HCT116 (cell line): ENCODE data around the gene AHRR. TPM values are rescaled to one million over a fixed set of nuclear protein-coding genes. Genes with fewer than 3 reads are reported as not detected.

Experiments used
- ATAC-seq: fragments of 200-7000 bp; cut with Tn5 transposase; 2 replicates; pipeline ENCODE4 v1.9.1; 2020; ENCODE audit warnings: mild to moderate bottlenecking, moderate library complexity
- BruUV-seq: library from RNA; stranded (reverse); fragments of 400-500 nt; replicated peaks from 2 replicates; lab custom pipeline; 2021; lab: Mats Ljungman, UMichigan
- CTCF ChIA-PET: fragments of 300-600 bp; sonication (Branson Sonifier 250); formaldehyde crosslinking; loops from one replicate; lab custom pipeline; 2021; ENCODE audit warnings: antibody characterized with exemption; lab: Charles Lee
- POLR2A ChIA-PET: fragments of 300-600, 350-600 bp; sonication (Branson Sonifier 250); formaldehyde crosslinking; loops from one replicate; lab custom pipeline; 2021; ENCODE audit warnings: antibody characterized with exemption; lab: Charles Lee
- RAD21 ChIA-PET, 2 experiments: fragments of 300-600 bp; sonication (Branson Sonifier 250); formaldehyde crosslinking; loops; one replicate each; lab custom pipeline; 2023; ENCODE audit warnings: low total read pairs in 2 of 2; ENCODE audit not compliant: uncharacterized antibody in 2 of 2, unreplicated experiment in 2 of 2, low non-redundant PET in 1 of 2; lab: Charles Lee
- DNase-seq: peaks from one replicate; pipeline ENCODE4 v3.0.0-alpha.2; 2010; ENCODE audit warnings: low read depth, low spot score
- H2AFZ ChIP-seq: fragments of 200-600 bp; shearing (Covaris generic), sonication (generic); 2 replicates; pipeline ENCODE4 v1.6.1; 2017; ENCODE audit warnings: low read depth, mixed run types, mixed read lengths, antibody characterized with exemption, low read length; ENCODE audit not compliant: poor library complexity, severe bottlenecking
- H3K27ac ChIP-seq: 2 replicates; pipeline ENCODE4 v1.5.1; 2012; ENCODE audit warnings: low read depth, low read length
- H3K27me3 ChIP-seq: fragments of 200-600 bp; sonication (generic); 2 replicates; pipeline ENCODE4 v1.6.1; 2016; ENCODE audit warnings: mixed run types, low read length, mixed read lengths; ENCODE audit not compliant: insufficient read depth
- H3K36me3 ChIP-seq, 2 experiments: fragments of 200-500 bp in 1 of 2; fragments of 200-600 bp in 1 of 2; sonication (Bioruptor generic) in 1 of 2; sonication (generic) in 1 of 2; 2 replicates each; pipeline versions ENCODE4 v1.5.1 to v1.6.1; 2014 to 2016; ENCODE audit warnings: low read length in 2 of 2, inconsistent platforms in 1 of 2, mixed read lengths in 1 of 2, mixed run types in 1 of 2; ENCODE audit not compliant: insufficient read depth in 2 of 2, control insufficient read depth in 1 of 2
- H3K4me1 ChIP-seq, 2 experiments: fragments of 200-600 bp in 1 of 2; sonication (generic) in 1 of 2; 2 replicates each; pipeline versions ENCODE4 v1.5.1 to v1.6.1; 2012 to 2017; ENCODE audit warnings: low read length in 2 of 2, inconsistent platforms in 1 of 2, mild to moderate bottlenecking in 1 of 2, mixed read lengths in 1 of 2, mixed run types in 1 of 2, moderate library complexity in 1 of 2; ENCODE audit not compliant: insufficient read depth in 2 of 2, control insufficient read depth in 1 of 2
- H3K4me2 ChIP-seq: fragments of 200-600 bp; sonication (generic); 2 replicates; pipeline ENCODE4 v1.6.1; 2017; ENCODE audit warnings: mixed run types, low read length, mixed read lengths
- H3K4me3 ChIP-seq, 2 experiments: fragments of 200-600 bp in 1 of 2; sonication (generic) in 1 of 2; replicated peaks in 1 of 2; 2 replicates each; pipeline ENCODE4 v1.5.1; 2011 to 2016; ENCODE audit warnings: low read length in 2 of 2, control low read depth in 1 of 2, low read depth in 1 of 2, mild to moderate bottlenecking in 1 of 2, mixed read lengths in 1 of 2, mixed run types in 1 of 2
- H3K79me2 ChIP-seq: fragments of 200-600 bp; sonication (generic); 2 replicates; pipeline ENCODE4 v1.6.1; 2017; ENCODE audit warnings: mild to moderate bottlenecking, mixed run types, low read length, moderate library complexity, mixed read lengths; ENCODE audit not compliant: insufficient read depth
- H3K9ac ChIP-seq: fragments of 200-600 bp; sonication (generic); 2 replicates; pipeline ENCODE4 v1.6.1; 2016; ENCODE audit warnings: low read length, mixed read lengths
- H3K9me2 ChIP-seq: fragments of 200-600 bp; sonication (generic), shearing (Covaris generic); 2 replicates; pipeline ENCODE4 v1.6.1; 2017; ENCODE audit warnings: mixed run types, mild to moderate bottlenecking, moderate library complexity; ENCODE audit not compliant: insufficient read depth
- H3K9me3 ChIP-seq, 2 experiments: fragments of 200-500 bp in 1 of 2; fragments of 200-600 bp in 1 of 2; sonication (Bioruptor generic) in 1 of 2; sonication (generic) in 1 of 2; 2 replicates each; pipeline ENCODE4 v1.6.1; 2014 to 2017; ENCODE audit warnings: low read length in 2 of 2, mixed read lengths in 2 of 2, inconsistent platforms in 1 of 2, low read depth in 1 of 2, mild to moderate bottlenecking in 1 of 2, mixed run types in 1 of 2, moderate library complexity in 1 of 2; ENCODE audit not compliant: control insufficient read depth in 1 of 2, insufficient read depth in 1 of 2
- H4K20me1 ChIP-seq: fragments of 200-600 bp; sonication (generic), shearing (Covaris generic); 2 replicates; pipeline ENCODE4 v1.6.1; 2017; ENCODE audit warnings: mixed run types, mild to moderate bottlenecking, moderate library complexity; ENCODE audit not compliant: insufficient read depth
- ELF1 ChIP-seq: IDR thresholded peaks from 2 replicates; pipeline ENCODE4 v1.6.1; 2012; ENCODE audit warnings: low read depth, borderline replicate concordance
- POLR2AphosphoS5 ChIP-seq: IDR thresholded peaks from 2 replicates; pipeline ENCODE4 v1.6.1; 2011; ENCODE audit warnings: mild to moderate bottlenecking, low read depth, low read length, moderate library complexity
- RAD21 ChIP-seq: IDR thresholded peaks from 2 replicates; pipeline ENCODE4 v1.6.1; 2012; ENCODE audit warnings: low read depth, mild to moderate bottlenecking
- SP1 ChIP-seq: IDR thresholded peaks from 2 replicates; pipeline ENCODE4 v1.6.1; 2012; ENCODE audit warnings: low read depth
- TCF7L2 ChIP-seq: IDR thresholded peaks from 2 replicates; pipeline ENCODE4 v1.7.0; 2011; ENCODE audit warnings: borderline replicate concordance, inconsistent platforms; ENCODE audit not compliant: insufficient read depth, insufficient read length; ENCODE audit errors: extremely low read depth
- ZFX ChIP-seq: fragments of 450-650 bp; IDR thresholded peaks from 2 replicates; pipeline ENCODE4 v1.6.1; 2017
- intact Hi-C: fragments of 100-400 bp; cut with micrococcal nuclease; formaldehyde crosslinking; loops from 2 replicates; pipeline ENCODE4 v1.10.0; 2022
- total RNA-seq: library from RNA; stranded (reverse); gene quantifications from one replicate; pipeline ENCODE4 v1.2.1, GENCODE V29; 2021; ENCODE audit not compliant: unreplicated experiment
- TF ChIP-seq, protein P1 (sequence below): IDR thresholded peaks from 2 replicates; pipeline ENCODE4 v1.6.1; 2012; ENCODE audit warnings: low read depth
- TF ChIP-seq, protein P2 (sequence below): IDR thresholded peaks from 2 replicates; pipeline ENCODE4 v1.6.1; 2012
- TF ChIP-seq, protein P3 (sequence below), 3 experiments: fragments of 200-600 bp in 1 of 3; sonication (generic) in 1 of 3; IDR thresholded peaks in 2 of 3; conservative IDR thresholded peaks in 1 of 3; 2 replicates each; pipeline ENCODE4 v1.5.1; 2012 to 2017; ENCODE audit warnings: low read depth in 2 of 3, low read length in 2 of 3, antibody characterized with exemption in 1 of 3, borderline replicate concordance in 1 of 3, control low read depth in 1 of 3, mild to moderate bottlenecking in 1 of 3, mixed read lengths in 1 of 3, mixed run types in 1 of 3, moderate library complexity in 1 of 3; ENCODE audit not compliant: insufficient read depth in 1 of 3
- TF ChIP-seq, protein P4 (sequence below): IDR thresholded peaks from 2 replicates; pipeline ENCODE4 v1.6.1; 2011; ENCODE audit warnings: mild to moderate bottlenecking, low read length, moderate library complexity; ENCODE audit not compliant: insufficient replicate concordance; ENCODE audit errors: extremely low read depth

The AHRR gene
- total RNA-seq, 1 experiment from 2014 or later = 12.7 TPM

DNA sequence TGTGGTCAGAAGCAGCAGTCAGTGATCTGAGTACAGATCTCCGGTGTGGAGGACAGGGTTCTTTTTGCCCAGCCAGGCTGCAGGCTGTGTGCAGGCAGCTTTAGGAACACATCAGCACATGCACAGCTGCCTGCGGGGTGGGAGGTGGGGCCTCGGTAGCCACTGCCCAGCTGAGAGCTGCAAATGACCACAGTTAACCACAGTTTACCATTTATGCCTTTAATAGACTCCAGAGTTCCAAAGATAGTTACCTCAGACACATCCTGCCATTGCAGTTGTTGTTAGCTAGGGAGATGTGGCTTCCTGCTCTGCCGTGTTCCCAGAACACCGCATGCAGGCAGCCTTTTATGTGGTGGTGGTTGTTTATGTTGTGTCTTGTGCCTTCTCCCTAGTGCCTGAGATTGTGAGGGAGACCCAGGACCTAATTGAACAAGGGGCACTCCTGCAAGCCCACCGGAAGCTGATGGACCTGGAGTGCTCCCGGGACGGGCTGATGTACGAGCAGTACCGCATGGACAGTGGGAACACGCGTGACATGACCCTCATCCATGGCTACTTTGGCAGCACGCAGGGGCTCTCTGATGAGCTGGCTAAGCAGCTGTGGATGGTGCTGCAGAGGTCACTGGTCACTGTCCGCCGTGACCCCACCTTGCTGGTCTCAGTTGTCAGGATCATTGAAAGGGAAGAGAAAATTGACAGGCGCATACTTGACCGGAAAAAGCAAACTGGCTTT lies 131.6 kb downstream of the AHRR start (continued):
- TF ChIP-seq, protein P1, sequence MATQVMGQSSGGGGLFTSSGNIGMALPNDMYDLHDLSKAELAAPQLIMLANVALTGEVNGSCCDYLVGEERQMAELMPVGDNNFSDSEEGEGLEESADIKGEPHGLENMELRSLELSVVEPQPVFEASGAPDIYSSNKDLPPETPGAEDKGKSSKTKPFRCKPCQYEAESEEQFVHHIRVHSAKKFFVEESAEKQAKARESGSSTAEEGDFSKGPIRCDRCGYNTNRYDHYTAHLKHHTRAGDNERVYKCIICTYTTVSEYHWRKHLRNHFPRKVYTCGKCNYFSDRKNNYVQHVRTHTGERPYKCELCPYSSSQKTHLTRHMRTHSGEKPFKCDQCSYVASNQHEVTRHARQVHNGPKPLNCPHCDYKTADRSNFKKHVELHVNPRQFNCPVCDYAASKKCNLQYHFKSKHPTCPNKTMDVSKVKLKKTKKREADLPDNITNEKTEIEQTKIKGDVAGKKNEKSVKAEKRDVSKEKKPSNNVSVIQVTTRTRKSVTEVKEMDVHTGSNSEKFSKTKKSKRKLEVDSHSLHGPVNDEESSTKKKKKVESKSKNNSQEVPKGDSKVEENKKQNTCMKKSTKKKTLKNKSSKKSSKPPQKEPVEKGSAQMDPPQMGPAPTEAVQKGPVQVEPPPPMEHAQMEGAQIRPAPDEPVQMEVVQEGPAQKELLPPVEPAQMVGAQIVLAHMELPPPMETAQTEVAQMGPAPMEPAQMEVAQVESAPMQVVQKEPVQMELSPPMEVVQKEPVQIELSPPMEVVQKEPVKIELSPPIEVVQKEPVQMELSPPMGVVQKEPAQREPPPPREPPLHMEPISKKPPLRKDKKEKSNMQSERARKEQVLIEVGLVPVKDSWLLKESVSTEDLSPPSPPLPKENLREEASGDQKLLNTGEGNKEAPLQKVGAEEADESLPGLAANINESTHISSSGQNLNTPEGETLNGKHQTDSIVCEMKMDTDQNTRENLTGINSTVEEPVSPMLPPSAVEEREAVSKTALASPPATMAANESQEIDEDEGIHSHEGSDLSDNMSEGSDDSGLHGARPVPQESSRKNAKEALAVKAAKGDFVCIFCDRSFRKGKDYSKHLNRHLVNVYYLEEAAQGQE = no peak
- no peak for TF ChIP-seq RAD21
- no peak for TF ChIP-seq TCF7L2

DNA sequence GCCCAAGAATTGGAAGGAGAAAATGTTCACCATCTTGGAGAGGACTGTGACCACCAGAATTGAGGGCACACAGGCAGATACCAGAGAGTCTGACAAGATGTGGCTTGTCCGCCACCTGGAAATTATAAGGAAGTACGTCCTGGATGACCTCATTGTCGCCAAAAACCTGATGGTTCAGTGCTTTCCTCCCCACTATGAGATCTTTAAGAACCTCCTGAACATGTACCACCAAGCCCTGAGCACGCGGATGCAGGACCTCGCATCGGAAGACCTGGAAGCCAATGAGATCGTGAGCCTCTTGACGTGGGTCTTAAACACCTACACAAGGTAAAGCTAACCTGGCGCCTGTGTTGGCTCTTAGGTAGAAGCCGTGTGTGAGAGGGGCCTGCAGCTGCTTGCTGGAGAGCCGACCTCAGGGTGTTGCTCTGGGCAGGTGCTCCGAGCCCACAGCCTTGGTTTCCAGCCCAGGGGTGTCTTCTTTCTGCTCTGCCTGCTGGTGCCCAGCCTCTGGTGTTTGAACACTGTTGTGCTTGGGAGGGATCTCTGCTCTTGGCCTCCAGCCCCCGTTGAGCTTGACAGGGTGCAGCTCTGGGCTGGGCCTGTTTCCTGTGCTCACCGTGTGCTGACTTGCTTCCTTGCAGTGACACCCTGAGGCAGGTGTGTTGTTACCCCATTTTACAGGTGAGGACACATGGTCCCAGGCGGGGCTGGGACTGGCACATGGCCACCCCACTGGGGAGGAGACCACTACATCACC lies 132.4 kb downstream of the AHRR start:
- Histone ChIP-seq H3K27ac (no peak overlapping the region), H3K4me2 (no peak overlapping the region), H3K79me2 (peaks cover 82% of the 10 kb centered on the region), H3K9me3 (peaks cover 0 to 10% of the 10 kb centered on the region in 2 experiments; a peak in 1 of 4 replicates), H3K27me3 (no peaks in the 10 kb centered on the region), H3K9me2 (no peaks in the 10 kb centered on the region), H4K20me1 (no peaks in the 10 kb centered on the region), H3K9ac (no peak overlapping the region), H3K4me1 (peaks cover 0 to 8% of the 10 kb centered on the region in 2 experiments; a peak in 2 of 4 replicates), H3K4me3 (no peak overlapping the region), H2AFZ (no peak overlapping the region), H3K36me3 (peaks cover 26 to 53% of the 10 kb centered on the region in 2 experiments)
- ATAC-seq (no peak), DNase-seq (no peak)
- no TSS peak for BruUV-seq
- CTCF ChIA-PET = no interaction called here
- POLR2A ChIA-PET = no interaction called here
- TF ChIP-seq ELF1 (no peak), POLR2AphosphoS5 (no peak), TCF7L2 (no peak), RAD21 (no peak), SP1 (no peak), ZFX (no peak)
- TF ChIP-seq, protein P2, sequence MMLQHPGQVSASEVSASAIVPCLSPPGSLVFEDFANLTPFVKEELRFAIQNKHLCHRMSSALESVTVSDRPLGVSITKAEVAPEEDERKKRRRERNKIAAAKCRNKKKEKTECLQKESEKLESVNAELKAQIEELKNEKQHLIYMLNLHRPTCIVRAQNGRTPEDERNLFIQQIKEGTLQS = no peak
- TF ChIP-seq, protein P3, sequence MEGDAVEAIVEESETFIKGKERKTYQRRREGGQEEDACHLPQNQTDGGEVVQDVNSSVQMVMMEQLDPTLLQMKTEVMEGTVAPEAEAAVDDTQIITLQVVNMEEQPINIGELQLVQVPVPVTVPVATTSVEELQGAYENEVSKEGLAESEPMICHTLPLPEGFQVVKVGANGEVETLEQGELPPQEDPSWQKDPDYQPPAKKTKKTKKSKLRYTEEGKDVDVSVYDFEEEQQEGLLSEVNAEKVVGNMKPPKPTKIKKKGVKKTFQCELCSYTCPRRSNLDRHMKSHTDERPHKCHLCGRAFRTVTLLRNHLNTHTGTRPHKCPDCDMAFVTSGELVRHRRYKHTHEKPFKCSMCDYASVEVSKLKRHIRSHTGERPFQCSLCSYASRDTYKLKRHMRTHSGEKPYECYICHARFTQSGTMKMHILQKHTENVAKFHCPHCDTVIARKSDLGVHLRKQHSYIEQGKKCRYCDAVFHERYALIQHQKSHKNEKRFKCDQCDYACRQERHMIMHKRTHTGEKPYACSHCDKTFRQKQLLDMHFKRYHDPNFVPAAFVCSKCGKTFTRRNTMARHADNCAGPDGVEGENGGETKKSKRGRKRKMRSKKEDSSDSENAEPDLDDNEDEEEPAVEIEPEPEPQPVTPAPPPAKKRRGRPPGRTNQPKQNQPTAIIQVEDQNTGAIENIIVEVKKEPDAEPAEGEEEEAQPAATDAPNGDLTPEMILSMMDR (IDR thresholded peaks at IDR 0.05 in 2 of 3, conservative IDR thresholded peaks at IDR 0.05 in 1 of 3; ENCODE audit: borderline replicate concordance in 1 of 3, insufficient read depth in 1 of 3, low read depth in 2 of 3, low read length in 2 of 3) = no peak
- TF ChIP-seq, protein P4, sequence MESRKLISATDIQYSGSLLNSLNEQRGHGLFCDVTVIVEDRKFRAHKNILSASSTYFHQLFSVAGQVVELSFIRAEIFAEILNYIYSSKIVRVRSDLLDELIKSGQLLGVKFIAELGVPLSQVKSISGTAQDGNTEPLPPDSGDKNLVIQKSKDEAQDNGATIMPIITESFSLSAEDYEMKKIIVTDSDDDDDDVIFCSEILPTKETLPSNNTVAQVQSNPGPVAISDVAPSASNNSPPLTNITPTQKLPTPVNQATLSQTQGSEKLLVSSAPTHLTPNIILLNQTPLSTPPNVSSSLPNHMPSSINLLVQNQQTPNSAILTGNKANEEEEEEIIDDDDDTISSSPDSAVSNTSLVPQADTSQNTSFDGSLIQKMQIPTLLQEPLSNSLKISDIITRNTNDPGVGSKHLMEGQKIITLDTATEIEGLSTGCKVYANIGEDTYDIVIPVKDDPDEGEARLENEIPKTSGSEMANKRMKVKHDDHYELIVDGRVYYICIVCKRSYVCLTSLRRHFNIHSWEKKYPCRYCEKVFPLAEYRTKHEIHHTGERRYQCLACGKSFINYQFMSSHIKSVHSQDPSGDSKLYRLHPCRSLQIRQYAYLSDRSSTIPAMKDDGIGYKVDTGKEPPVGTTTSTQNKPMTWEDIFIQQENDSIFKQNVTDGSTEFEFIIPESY = no peak
- RAD21 ChIA-PET = no interaction called here
- intact Hi-C loops = loop anchor here (10.0 kb wide), 1 partner anchor 161 kb away; the partner anchor contains the start of gene CEP72
